Measurements from ENCODE around the gene DLG2.
A peak's percentile ranks its signal among the peaks of the same experiment; 100 is the strongest.
"Not testable (repeated sequence)": the region's sequence is repeated elsewhere in the genome, so short reads cannot be mapped to it uniquely, and the experiment has no call there.

Gene DLG2

DNA sequence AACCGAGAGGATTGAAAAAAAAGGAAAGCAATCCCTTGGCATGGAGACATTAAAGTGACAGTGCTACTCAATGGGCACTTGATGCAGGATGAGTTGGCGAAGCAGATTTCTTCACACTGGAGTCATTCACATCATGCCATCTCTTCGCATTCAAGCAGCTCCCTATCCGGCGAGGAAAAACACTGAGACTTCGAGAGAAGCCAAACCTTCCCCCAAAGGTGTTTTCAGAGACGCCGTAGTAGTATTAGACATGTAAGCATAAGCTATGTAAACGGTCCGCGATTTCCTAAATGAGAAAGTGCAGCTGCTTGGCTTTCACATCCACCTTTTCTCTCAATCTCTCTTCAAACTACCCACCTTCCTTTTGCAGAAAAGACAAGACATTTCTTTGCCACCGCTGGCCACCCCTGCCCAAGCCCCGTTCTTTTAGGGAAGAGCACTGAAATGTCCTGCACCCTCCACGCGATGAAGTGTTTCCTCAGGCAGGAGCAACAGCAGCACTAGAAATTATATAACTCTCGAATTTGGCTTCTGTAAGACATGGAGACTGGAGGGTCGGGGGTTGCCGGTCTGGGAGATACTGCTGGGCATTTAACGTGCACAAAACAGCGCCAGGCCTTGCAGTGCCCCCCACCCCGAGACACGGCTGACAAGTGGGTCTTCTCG lies at the start of gene DLG2:
TSS of gene DLG2 (minus strand) at position 13 of the 666 bp plus-strand sequence.
- Mint-ChIP-seq H3K4me1 (peaks cover 33% of the 10 kb centered on the region), H3K27ac (ENCODE audit: low read depth) (peak within 1 kb of the TSS; percentile 98)
- peak; percentile 5 for ATAC-seq (replicated peaks; ENCODE audit: extremely low read depth, poor library complexity, severe bottlenecking)

DNA sequence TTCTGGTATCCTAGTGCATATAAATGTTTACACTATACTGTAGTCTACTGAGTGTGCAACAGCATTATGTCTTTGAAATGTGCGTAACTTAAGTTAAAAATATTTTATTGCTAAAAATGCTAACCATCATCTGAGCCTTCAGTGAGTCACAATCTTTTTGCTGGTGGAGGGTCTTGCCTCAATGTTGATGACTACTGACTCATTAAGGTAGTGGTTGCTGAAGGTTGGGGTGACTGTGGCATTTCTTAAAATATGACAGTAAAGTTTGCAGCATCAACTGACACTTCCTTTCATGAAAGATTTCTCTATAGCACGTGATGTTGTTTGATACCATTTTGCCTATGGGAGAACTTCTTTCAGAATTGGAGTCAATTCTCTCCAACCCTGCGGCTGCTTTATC lies 46.2 kb upstream of the DLG2 start:
- no peaks in the 10 kb centered on the region for H3K36me3 Mint-ChIP-seq (ENCODE audit: insufficient read depth)
- ATAC-seq (replicated peaks; ENCODE audit: extremely low read depth, poor library complexity, severe bottlenecking) (no peak), DNase-seq (ENCODE audit: low spot score in 2 of 2) (no peak)
- H3K27me3 Mint-ChIP-seq, result no peaks in the 10 kb centered on the region
- H3K9me3 Mint-ChIP-seq, result no peaks in the 10 kb centered on the region
- H3K27ac Mint-ChIP-seq (ENCODE audit: low read depth), result no peak overlapping the region
- no peak overlapping the region for H3K4me3 Mint-ChIP-seq
- no peaks in the 10 kb centered on the region for H3K4me1 Mint-ChIP-seq

More for the DNA sequence above, at the start of gene DLG2:
- Mint-ChIP-seq H3K9me3 (no peaks in the 10 kb centered on the region), H3K27me3 (no peaks in the 10 kb centered on the region), H3K4me3 (peak within 1 kb of the TSS; percentile 99), H3K36me3 (ENCODE audit: insufficient read depth) (peaks cover 19% of the 10 kb centered on the region)
- DNase-seq (ENCODE audit: low spot score in 2 of 2), result no peak

DNA sequence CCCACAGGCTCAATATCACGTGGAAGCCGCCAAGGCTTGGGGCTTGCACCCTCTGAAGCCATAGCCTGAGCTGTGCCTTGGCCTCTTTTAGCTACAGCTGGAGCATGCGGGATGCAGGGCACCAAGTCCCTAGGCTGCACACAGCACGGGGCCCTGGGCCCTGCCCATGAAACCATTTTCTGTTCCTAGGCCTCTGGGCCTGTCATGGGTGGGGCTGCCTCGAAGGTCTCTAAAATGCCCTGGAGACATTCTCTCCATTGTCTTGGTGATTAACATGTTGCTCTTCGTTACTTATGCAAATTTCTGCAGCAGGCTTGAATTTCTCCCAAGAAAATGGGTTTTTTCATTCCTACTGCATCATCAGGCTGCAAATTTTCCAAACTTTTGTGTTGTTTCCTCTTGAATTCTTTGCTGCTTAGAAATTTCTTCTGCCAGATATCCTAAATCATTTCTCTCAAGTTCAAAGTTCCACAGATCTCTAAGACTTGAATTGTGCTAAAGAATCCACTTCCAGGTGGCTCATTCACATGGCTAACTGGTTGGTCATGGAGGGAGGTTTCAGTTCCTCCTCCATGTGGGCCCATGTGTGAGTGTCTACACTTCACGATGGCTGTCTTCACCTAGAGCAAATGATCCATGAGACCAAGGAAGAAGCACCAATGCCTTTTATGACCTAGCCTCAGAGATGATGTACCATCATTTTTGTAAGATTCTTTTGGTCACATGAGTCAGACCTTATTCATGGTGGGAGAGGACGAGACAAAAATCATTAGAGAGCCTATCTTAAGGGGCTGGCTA lies 45.2 kb upstream of the DLG2 start:
- no peak overlapping the region for H3K4me3 Mint-ChIP-seq
- no peaks in the 10 kb centered on the region for H3K9me3 Mint-ChIP-seq
- ATAC-seq (replicated peaks; ENCODE audit: extremely low read depth, poor library complexity, severe bottlenecking) (no peak), DNase-seq (ENCODE audit: low spot score in 2 of 2) (no peak)
- H3K27me3 Mint-ChIP-seq, result no peaks in the 10 kb centered on the region
- H3K36me3 Mint-ChIP-seq (ENCODE audit: insufficient read depth), result no peaks in the 10 kb centered on the region
- H3K4me1 Mint-ChIP-seq, result no peaks in the 10 kb centered on the region
- no peak overlapping the region for H3K27ac Mint-ChIP-seq (ENCODE audit: low read depth)

DNA sequence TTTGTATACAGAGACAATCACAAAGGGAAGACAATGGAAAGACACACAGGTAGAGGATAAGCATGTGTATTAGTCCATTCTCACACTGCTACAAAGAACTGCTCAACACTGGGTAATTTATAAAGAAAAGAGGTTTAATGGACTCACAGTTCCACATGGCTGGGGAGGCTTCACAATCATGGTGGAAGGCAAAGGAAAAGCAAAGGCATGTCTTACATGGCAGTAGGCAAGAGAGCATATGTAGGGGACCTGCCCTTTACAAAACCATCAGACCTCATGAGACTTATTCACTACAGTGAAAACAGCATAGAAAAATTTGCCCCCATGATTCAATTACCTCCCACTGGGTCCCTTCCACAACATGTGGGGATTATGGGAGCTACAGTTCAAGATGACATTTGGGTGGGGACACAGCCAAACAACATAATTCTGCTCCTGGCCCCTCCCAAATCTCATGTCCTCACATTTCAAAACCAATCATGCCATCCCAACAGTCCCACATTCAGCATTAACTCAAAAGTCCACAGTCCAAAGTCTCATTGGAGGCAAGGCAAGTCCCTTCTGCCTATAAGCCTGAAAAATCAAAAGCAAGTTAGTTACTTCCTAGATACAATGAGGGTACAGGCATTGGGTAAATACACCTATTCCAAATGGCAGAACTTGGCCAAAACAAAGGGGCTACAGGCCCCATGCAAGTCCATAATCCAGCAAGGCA lies 44.0 kb upstream of the DLG2 start:
- ATAC-seq (replicated peaks; ENCODE audit: extremely low read depth, poor library complexity, severe bottlenecking); DNase-seq (ENCODE audit: low spot score in 2 of 2); H3K27me3 Mint-ChIP-seq; H3K9me3 Mint-ChIP-seq; H3K4me1 Mint-ChIP-seq; H3K27ac Mint-ChIP-seq (ENCODE audit: low read depth); H3K4me3 Mint-ChIP-seq; H3K36me3 Mint-ChIP-seq (ENCODE audit: insufficient read depth): not testable (repeated sequence)

DNA sequence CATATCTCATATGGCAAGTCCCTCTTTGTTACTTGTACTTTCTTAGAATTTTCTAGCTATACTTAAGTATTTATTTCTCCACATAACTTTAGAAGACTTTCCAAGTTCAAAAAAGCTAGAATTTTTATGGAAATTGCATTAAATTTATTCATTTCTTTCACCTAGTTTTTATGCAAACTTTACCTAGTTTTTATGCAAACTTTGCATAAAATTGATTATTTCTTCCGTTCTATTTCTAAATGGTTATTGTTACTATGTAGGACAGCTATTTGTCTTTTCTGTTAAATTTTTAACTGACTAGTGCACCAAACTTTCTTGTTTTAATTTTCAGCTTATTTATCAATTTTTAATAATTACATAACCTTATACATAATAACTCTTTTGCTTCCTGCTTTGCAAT lies 41.0 kb upstream of the DLG2 start:
- H3K4me1 Mint-ChIP-seq, result peaks cover 24% of the 10 kb centered on the region
- ATAC-seq (replicated peaks; ENCODE audit: extremely low read depth, poor library complexity, severe bottlenecking) (no peak), DNase-seq (ENCODE audit: low spot score in 2 of 2) (no peak)
- H3K36me3 Mint-ChIP-seq (ENCODE audit: insufficient read depth), result peaks cover 24% of the 10 kb centered on the region
- H3K27me3 Mint-ChIP-seq, result no peaks in the 10 kb centered on the region
- no peak overlapping the region for H3K27ac Mint-ChIP-seq (ENCODE audit: low read depth)
- no peaks in the 10 kb centered on the region for H3K9me3 Mint-ChIP-seq
- H3K4me3 Mint-ChIP-seq, result no peak overlapping the region

DNA sequence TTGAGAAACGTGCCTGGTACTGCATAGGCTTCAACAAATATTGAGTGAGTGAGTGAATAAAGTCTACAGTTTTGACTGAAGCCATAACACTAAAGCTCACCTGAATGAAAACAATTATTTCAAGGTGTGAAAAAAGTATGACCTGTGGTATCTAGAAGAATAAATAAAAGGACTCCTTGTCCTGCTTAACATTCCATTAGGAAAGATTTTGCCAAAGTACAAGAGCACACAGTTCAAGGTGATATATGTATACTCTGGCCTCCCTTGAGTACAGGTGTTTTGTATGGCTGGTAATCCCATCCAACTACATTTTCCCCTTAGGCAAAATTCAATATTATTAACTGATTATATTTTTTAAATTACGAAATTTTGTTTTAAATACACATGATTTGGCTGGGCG lies 39.5 kb upstream of the DLG2 start:
- Mint-ChIP-seq H3K36me3 (ENCODE audit: insufficient read depth) (peaks cover 33% of the 10 kb centered on the region), H3K27ac (ENCODE audit: low read depth) (no peak overlapping the region), H3K27me3 (no peaks in the 10 kb centered on the region), H3K9me3 (no peaks in the 10 kb centered on the region), H3K4me1 (peaks cover 34% of the 10 kb centered on the region), H3K4me3 (no peak overlapping the region)
- no peak for DNase-seq (ENCODE audit: low spot score in 2 of 2)
- no peak for ATAC-seq (replicated peaks; ENCODE audit: extremely low read depth, poor library complexity, severe bottlenecking)

DNA sequence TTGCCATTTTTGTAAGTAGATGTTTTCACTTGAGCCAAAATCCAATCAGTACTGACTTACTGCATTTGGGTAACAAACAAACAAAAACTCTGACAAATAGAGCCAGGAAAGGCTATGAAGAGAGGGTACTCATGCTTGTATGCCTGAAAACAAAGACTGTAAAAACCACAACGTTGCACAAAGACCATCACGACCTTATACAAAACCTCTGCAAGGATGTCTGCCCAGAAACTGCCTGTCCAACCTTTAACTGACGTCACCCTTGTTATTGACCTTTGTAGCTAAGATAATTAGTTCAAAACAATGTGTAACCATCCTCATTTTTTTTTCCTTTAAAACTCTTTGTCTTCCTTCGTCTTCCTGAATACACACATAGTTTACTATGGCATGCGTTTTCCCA lies 38.6 kb upstream of the DLG2 start:
- Mint-ChIP-seq H3K4me3 (peak overlapping the region; percentile 98), H3K27ac (ENCODE audit: low read depth) (peak overlapping the region; percentile 100), H3K4me1 (peaks cover 43% of the 10 kb centered on the region), H3K27me3 (no peaks in the 10 kb centered on the region), H3K9me3 (no peaks in the 10 kb centered on the region), H3K36me3 (ENCODE audit: insufficient read depth) (peaks cover 41% of the 10 kb centered on the region)
- DNase-seq (ENCODE audit: low spot score in 2 of 2) (no peak), ATAC-seq (replicated peaks; ENCODE audit: extremely low read depth, poor library complexity, severe bottlenecking) (no peak)

DNA sequence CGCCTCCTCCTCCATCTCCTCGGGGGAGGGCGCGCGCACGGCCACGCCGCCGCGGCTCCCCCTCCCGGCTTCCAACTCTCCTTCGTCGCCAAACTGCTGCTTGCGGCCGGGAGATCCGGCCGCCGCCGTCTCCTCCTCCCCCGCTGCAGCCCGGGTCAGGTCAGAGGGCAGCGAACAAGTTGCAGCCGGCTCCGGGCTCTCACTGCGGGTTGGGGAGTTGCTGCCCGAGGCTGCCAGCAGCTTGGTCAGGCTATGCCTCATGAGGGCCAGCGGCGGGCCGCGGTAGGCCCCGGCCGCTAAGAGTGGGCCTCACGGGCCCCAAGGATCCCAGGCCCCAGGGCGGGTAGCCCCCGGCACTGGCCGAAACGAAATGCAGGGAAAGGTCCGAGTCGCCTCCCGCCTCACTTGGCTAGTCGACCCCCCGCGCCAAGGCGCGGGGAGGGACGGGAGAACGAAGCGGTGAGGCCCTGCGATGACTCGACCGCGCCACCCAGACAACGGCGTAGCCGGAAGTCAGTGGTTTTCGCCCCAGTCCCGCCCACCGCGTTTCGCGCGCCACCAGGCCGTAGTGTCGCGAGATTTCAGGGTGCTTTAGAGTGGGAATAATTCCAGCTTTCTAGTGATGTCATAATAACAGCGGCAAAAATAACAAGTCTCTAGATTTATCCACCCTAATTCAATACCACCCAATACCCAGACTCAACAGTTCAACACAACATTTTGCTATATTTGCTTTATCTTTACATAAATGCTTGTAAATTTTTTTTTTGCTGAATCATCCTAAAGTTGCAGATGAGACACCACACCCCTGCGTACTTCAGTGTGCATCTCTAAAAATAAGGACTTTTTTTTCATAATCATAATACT lies 37.7 kb upstream of the DLG2 start, which contains the start of gene CREBZF:
TSS of gene CREBZF (minus strand) at position 515 of the 867 bp plus-strand sequence. CDS start at position 261, 254 bp downstream.
- Mint-ChIP-seq H3K9me3 (no peaks in the 10 kb centered on the region), H3K36me3 (ENCODE audit: insufficient read depth) (peaks cover 50% of the 10 kb centered on the region), H3K4me3 (peak within 1 kb of the TSS; percentile 98), H3K4me1 (peaks cover 52% of the 10 kb centered on the region), H3K27me3 (no peaks in the 10 kb centered on the region), H3K27ac (ENCODE audit: low read depth) (peak within 1 kb of the TSS; percentile 100)
- DNase-seq (ENCODE audit: low spot score in 2 of 2) (peak; percentile 83 to 90), ATAC-seq (replicated peaks; ENCODE audit: extremely low read depth, poor library complexity, severe bottlenecking) (peak; percentile 64)

DNA sequence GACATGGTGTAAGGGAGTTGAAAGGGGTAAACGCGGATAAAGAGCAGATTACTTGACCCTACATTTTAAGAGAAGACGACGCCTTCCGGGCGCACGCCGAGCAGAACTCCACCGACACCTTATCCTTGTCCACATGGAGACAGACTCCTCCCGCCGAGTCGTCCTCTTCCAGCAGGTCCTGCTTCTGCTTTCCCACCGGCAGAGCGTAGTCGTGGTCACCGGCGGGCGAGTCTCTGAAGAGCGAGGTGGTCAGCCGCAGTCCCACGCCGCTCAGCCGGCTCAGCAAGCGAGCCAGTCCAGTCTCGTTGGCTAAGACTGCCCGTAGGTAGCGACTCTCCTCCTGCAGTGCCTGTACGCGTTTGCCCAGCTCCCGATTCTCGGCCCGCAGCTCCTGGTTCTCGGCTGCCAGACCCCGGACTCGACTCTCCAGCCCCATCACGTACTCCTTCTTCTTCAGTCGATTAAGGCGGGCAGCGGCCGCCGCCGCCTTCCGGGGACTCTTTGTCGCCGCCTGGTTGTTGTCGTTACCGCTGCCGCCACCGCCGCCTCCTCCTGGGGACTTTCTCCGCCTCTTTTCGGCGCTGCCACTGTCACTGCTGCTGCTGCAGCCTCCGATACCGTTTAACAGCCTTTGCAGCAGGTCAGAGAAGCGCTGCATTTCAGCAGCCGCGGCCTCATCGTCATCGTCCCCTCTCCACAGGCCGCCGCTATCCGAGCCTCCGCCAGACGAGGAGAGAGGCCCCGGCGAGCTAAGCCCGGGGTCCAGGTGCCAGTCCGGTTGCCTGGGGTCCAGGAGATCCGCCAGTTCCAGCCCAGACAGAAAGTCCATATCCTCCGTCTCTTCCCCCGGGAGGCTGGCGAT lies 36.8 kb upstream of the DLG2 start:
- Mint-ChIP-seq H3K9me3 (no peaks in the 10 kb centered on the region), H3K36me3 (ENCODE audit: insufficient read depth) (peaks cover 56% of the 10 kb centered on the region), H3K4me3 (peak overlapping the region; percentile 98), H3K27me3 (no peaks in the 10 kb centered on the region), H3K27ac (ENCODE audit: low read depth) (peak overlapping the region; percentile 100), H3K4me1 (peaks cover 57% of the 10 kb centered on the region)
- DNase-seq (ENCODE audit: low spot score in 2 of 2) (peak; percentile 85 to 88), ATAC-seq (replicated peaks; ENCODE audit: extremely low read depth, poor library complexity, severe bottlenecking) (peak; percentile 89)

DNA sequence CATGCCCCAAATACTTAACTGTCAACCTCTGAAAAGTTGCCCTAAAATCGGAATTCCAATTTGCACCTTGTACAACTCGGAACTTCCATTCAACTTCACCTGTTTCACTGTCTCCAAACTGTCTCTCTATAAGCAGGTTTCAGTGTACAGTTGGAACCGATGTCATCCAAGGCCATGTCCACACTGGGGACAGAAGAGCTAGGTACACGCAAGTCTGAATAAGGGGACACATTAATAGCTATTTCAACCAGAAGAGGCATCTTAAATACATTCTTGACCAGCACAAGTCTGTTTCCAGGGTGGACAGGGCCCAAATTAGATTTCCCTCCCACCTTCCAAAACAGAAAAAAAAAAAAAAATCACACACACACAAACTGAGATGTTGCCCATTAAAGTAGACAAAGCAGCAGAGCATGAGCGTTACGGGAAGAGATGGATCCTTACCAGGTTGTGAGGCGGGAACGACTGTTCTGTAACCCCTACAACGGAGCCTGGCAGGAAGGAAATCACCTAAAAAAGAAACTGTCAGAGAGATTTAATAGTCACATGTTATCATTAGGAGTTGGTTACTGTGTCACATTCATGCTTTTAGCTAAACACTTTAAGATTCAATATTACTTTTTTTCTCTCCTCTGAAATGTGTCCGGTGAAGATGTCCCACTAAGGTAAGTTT lies 36.1 kb upstream of the DLG2 start:
- H3K36me3 Mint-ChIP-seq (ENCODE audit: insufficient read depth), result peaks cover 62% of the 10 kb centered on the region
- no peaks in the 10 kb centered on the region for H3K27me3 Mint-ChIP-seq
- peaks cover 57% of the 10 kb centered on the region for H3K4me1 Mint-ChIP-seq

More for the DNA sequence above, 36.1 kb upstream of the DLG2 start:
- Mint-ChIP-seq H3K9me3 (no peaks in the 10 kb centered on the region), H3K4me3 (peak overlapping the region; percentile 98), H3K27ac (ENCODE audit: low read depth) (peak overlapping the region; percentile 100)
- peak; percentile 35 for ATAC-seq (replicated peaks; ENCODE audit: extremely low read depth, poor library complexity, severe bottlenecking)
- no peak for DNase-seq (ENCODE audit: low spot score in 2 of 2)
